SU-DHL-6 (cell line): ENCODE measurements around the gene TJP1.

Experiments
- EZH2phosphoT487 ChIP-seq: fragments of 200-600 bp; sonication (generic), shearing (Covaris generic); conservative IDR thresholded peaks from 2 replicates; pipeline ENCODE4 v1.6.1; 2018; ENCODE audit warnings: mild to moderate bottlenecking, antibody characterized with exemption, low read length, moderate library complexity, mixed read lengths
- TF ChIP-seq, protein P1 (sequence below): fragments of 200-600 bp; sonication (generic); IDR thresholded peaks from one replicate; pipeline ENCODE4 v1.5.1; 2017; ENCODE audit warnings: antibody characterized with exemption, mild to moderate bottlenecking, low read length, moderate library complexity; ENCODE audit not compliant: insufficient read depth, poor library complexity, severe bottlenecking

GRCh38 chr15:29740692-29741311 is 81.5 kb downstream of the TJP1 start:
- TF ChIP-seq, protein P1, sequence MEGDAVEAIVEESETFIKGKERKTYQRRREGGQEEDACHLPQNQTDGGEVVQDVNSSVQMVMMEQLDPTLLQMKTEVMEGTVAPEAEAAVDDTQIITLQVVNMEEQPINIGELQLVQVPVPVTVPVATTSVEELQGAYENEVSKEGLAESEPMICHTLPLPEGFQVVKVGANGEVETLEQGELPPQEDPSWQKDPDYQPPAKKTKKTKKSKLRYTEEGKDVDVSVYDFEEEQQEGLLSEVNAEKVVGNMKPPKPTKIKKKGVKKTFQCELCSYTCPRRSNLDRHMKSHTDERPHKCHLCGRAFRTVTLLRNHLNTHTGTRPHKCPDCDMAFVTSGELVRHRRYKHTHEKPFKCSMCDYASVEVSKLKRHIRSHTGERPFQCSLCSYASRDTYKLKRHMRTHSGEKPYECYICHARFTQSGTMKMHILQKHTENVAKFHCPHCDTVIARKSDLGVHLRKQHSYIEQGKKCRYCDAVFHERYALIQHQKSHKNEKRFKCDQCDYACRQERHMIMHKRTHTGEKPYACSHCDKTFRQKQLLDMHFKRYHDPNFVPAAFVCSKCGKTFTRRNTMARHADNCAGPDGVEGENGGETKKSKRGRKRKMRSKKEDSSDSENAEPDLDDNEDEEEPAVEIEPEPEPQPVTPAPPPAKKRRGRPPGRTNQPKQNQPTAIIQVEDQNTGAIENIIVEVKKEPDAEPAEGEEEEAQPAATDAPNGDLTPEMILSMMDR, result no peak
- no peak for TF ChIP-seq EZH2phosphoT487
